Tibial artery (tissue), 4 donors: ENCODE measurements around the gene EGLN2.
"Not testable (repeated sequence)": the region's sequence is repeated elsewhere in the genome, so short reads cannot be mapped to it uniquely, and the experiment has no call there.

Experiments
- DNase-seq, 2 donors: peaks; one replicate each; pipeline ENCODE4 v3.0.0-alpha.2; 2019
- H3K27ac ChIP-seq, 2 donors: fragments of 200-600 bp; sonication (generic) in 1 of 2; 1 replicate in 1 of 2; 2 replicates in 1 of 2; pipeline ENCODE4 v1.5.1; 2018 to 2019; ENCODE audit warnings: mild to moderate bottlenecking in 1 of 2
- H3K27me3 ChIP-seq, 2 donors: fragments of 200-600 bp; sonication (generic) in 1 of 2; one replicate each; pipeline versions ENCODE4 v1.5.1 to v1.6.0; 2016 to 2019
- H3K36me3 ChIP-seq, 3 donors: fragments of 200-600 bp; sonication (generic) in 2 of 3; one replicate each; pipeline ENCODE4 v1.5.1; 2016 to 2019; ENCODE audit warnings: mild to moderate bottlenecking in 2 of 3
- H3K4me1 ChIP-seq, 4 donors: fragments of 200-600 bp; sonication (generic) in 2 of 4; 1 replicate in 3 of 4; 2 replicates in 1 of 4; pipeline ENCODE4 v1.5.1; 2016 to 2019
- H3K4me3 ChIP-seq, 2 donors: fragments of 200-600 bp; sonication (generic) in 1 of 2; 1 replicate in 1 of 2; 2 replicates in 1 of 2; pipeline ENCODE4 v1.5.1; 2018 to 2019; ENCODE audit warnings: mild to moderate bottlenecking in 2 of 2
- H3K9me3 ChIP-seq, 3 donors: fragments of 200-600 bp; sonication (generic) in 1 of 3; one replicate each; pipeline ENCODE4 v1.5.1; 2016 to 2019
- intact Hi-C: fragments of 100-400 bp; cut with DNase I; formaldehyde crosslinking; loops from one replicate; pipeline ENCODE4 v1.15.0; 2023; ENCODE audit warnings: low total_unique reads
- TF ChIP-seq, protein P1 (sequence below), 2 experiments: fragments of 200-600 bp in 1 of 2; fragments of 450-650 bp in 1 of 2; IDR thresholded peaks; one replicate each; pipeline ENCODE4 v1.5.1; 2017 to 2019; ENCODE audit warnings: antibody characterized with exemption in 2 of 2, mild to moderate bottlenecking in 1 of 2, moderate library complexity in 1 of 2

Gene EGLN2

GRCh38 chr19:40777937-40778705 lies 20.9 kb upstream of the EGLN2 start, which contains the start of gene RAB4B:
Gene RAB4B, plus strand, starts transcription at chr19:40778247. Its CDS starts 129 bp downstream, at chr19:40778376.
- intact Hi-C loops: no loop called here
- H3K4me3 ChIP-seq: peak within 1 kb of the TSS; percentile 58 to 86
- DNase-seq: peak; percentile 100
- H3K27me3 ChIP-seq: no peaks in the 10 kb centered on the region
- peak within 1 kb of the TSS; percentile 88 to 95 for H3K27ac ChIP-seq
- TF ChIP-seq, protein P1, sequence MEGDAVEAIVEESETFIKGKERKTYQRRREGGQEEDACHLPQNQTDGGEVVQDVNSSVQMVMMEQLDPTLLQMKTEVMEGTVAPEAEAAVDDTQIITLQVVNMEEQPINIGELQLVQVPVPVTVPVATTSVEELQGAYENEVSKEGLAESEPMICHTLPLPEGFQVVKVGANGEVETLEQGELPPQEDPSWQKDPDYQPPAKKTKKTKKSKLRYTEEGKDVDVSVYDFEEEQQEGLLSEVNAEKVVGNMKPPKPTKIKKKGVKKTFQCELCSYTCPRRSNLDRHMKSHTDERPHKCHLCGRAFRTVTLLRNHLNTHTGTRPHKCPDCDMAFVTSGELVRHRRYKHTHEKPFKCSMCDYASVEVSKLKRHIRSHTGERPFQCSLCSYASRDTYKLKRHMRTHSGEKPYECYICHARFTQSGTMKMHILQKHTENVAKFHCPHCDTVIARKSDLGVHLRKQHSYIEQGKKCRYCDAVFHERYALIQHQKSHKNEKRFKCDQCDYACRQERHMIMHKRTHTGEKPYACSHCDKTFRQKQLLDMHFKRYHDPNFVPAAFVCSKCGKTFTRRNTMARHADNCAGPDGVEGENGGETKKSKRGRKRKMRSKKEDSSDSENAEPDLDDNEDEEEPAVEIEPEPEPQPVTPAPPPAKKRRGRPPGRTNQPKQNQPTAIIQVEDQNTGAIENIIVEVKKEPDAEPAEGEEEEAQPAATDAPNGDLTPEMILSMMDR (IDR thresholded peaks at IDR 0.05): peak in 1 of 2 experiments; percentile 21
- H3K4me1 ChIP-seq: peaks cover 0 to 22% (median 14%) of the 10 kb centered on the region in 4 donors
- peaks cover 0 to 6% (median 0%) of the 10 kb centered on the region in 3 donors for H3K36me3 ChIP-seq
- no peaks in the 10 kb centered on the region for H3K9me3 ChIP-seq

DNA sequence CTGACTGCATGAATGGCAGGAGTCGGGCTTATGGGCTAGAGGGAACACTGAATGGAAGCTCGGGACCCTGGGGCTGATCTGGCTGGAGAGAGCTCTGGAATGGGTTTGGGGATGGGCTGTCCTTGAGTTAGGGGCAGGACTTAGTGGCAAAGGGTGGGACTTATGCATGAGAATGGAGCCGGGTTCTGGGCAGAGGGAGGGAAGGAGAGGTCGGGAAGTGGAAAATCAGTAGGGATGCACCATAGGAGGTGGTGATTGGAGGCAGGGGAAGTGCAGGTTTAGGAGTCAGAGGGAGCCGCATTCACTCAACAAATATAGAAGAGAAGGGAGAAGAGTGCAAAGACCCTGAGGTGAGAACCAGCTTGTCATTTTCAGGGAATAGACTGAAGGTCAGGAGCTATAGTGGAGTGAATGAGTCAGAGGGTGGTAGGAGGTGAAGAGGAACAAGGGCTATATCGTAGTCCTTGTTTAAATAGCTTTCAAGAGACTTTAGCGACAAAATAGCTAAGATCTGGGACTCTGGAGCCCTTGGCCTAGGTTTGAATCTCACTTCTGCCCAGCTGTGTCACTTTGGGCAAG lies 20.2 kb upstream of the EGLN2 start:
- TF ChIP-seq, protein P1 (IDR thresholded peaks at IDR 0.05): no peak
- intact Hi-C loops: no loop called here
- H3K27ac ChIP-seq: peak overlapping the region; percentile 88 to 95

GRCh38 chr19:40780582-40780981 lies 18.4 kb upstream of the EGLN2 start:
- Histone ChIP-seq H3K27ac (no peak overlapping the region), H3K4me3 (no peak overlapping the region), H3K9me3 (no peaks in the 10 kb centered on the region), H3K4me1 (peaks cover 0 to 22% (median 14%) of the 10 kb centered on the region in 4 donors), H3K27me3 (no peaks in the 10 kb centered on the region), H3K36me3 (peaks cover 0 to 30% (median 6%) of the 10 kb centered on the region in 3 donors)
- TF ChIP-seq, protein P1 (IDR thresholded peaks at IDR 0.05): no peak
- no peak for DNase-seq
- intact Hi-C loops: no loop called here

More for the DNA sequence above, 20.2 kb upstream of the EGLN2 start:
- H3K9me3 ChIP-seq: no peaks in the 10 kb centered on the region
- no peak for DNase-seq
- peak overlapping the region; percentile 58 to 86 for H3K4me3 ChIP-seq
- H3K27me3 ChIP-seq: no peaks in the 10 kb centered on the region
- H3K36me3 ChIP-seq: peaks cover 0 to 13% (median 3%) of the 10 kb centered on the region in 3 donors
- H3K4me1 ChIP-seq: peaks cover 0 to 22% (median 14%) of the 10 kb centered on the region in 4 donors

- intact Hi-C loops: no loop called here
- Histone ChIP-seq H3K4me1 (peaks cover 0 to 22% (median 14%) of the 10 kb centered on the region in 4 donors), H3K36me3 (peaks cover 5 to 34% (median 6%) of the 10 kb centered on the region in 3 donors), H3K4me3 (no peak overlapping the region), H3K27me3 (no peaks in the 10 kb centered on the region), H3K27ac (no peak overlapping the region), H3K9me3 (no peaks in the 10 kb centered on the region)
- DNase-seq: no peak
- TF ChIP-seq, protein P1 (IDR thresholded peaks at IDR 0.05): no peak
Measured at GRCh38 chr19:40781140-40781539, 17.9 kb upstream of the EGLN2 start.

DNA sequence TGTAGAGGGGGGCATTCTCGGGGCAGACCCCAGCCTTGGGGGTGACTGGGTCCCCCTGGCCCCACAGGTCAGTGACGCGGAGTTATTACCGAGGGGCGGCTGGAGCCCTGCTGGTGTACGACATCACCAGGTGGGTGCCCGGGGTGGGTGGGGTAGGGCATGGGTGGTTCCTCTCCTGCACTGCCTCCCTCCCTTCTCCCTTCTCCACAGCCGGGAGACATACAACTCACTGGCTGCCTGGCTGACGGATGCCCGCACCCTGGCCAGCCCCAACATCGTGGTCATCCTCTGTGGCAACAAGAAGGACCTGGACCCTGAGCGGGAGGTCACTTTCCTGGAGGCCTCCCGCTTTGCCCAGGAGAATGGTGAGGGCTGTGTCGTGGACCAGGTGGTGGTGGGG lies 15.3 kb upstream of the EGLN2 start:
- DNase-seq: no peak
- no peak overlapping the region for H3K4me3 ChIP-seq
- TF ChIP-seq, protein P1 (IDR thresholded peaks at IDR 0.05): no peak
- H3K9me3 ChIP-seq: no peaks in the 10 kb centered on the region
- no peaks in the 10 kb centered on the region for H3K27me3 ChIP-seq
- H3K36me3 ChIP-seq: peaks cover 9 to 58% (median 16%) of the 10 kb centered on the region in 3 donors
- H3K4me1 ChIP-seq: peaks cover 0 to 10% (median 6%) of the 10 kb centered on the region in 4 donors
- H3K27ac ChIP-seq: no peak overlapping the region
- intact Hi-C loops: no loop called here

DNA sequence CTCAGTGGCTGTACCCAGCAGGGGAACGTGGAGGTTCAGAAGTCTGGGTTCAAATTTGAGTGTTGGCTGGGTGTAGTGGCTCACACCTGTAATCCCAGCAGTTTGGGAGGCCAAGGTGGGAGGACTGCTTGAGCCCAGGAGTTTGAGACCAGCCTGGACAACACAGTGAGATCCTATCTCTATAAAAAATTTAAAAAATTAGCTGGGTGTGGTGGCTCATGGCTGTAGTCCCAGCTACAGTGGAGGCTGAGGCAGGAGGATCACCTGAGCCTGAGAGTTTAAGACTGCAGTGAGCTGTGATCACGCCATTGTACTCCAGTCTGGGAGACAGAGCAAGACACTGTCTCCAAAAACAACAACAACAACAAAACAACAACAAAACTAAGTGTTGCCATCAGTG lies 14.8 kb upstream of the EGLN2 start:
- H3K9me3 ChIP-seq, H3K4me1 ChIP-seq, H3K27ac ChIP-seq, DNase-seq, intact Hi-C loops, H3K4me3 ChIP-seq, H3K27me3 ChIP-seq: not testable (repeated sequence)
- peaks cover 9 to 63% (median 19%) of the 10 kb centered on the region in 3 donors for H3K36me3 ChIP-seq
